GM19438 (cell line): Measurements from ENCODE around the gene GIMAP1.

ENCODE experiments used
- ATAC-seq: cut with Tn5 transposase; IDR thresholded peaks from one replicate; pipeline ENCODE4 v1.9.1; 2021; ENCODE audit warnings: low read depth; ENCODE audit not compliant: unreplicated experiment

GIMAP1 gene

DNA sequence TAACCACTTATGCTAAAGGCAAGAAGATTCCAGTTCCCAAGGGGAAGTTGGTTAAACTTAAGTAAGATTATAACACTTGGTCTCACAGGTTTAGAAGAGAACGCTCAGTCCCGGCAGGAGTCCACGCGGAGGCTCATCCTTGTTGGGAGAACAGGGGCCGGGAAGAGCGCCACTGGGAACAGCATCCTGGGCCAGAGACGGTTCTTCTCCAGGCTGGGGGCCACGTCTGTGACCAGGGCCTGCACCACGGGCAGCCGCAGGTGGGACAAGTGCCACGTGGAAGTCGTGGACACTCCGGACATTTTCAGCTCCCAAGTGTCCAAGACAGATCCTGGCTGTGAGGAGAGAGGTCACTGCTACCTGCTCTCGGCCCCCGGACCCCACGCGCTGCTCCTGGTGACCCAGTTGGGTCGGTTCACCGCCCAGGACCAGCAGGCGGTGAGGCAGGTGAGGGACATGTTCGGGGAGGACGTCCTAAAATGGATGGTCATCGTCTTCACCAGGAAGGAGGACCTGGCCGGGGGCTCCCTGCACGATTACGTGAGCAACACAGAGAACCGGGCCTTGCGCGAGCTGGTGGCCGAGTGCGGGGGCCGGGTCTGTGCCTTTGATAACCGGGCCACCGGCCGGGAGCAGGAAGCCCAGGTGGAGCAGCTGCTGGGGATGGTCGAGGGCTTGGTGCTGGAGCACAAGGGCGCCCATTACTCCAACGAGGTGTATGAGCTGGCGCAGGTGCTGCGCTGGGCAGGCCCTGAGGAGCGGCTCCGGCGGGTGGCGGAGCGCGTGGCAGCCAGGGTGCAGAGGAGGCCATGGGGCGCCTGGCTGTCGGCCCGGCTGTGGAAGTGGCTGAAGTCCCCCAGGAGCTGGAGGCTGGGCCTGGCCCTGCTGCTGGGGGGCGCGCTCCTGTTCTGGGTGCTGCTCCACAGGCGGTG lies 3.8 kb downstream of the GIMAP1 start:
- no peak for ATAC-seq

DNA sequence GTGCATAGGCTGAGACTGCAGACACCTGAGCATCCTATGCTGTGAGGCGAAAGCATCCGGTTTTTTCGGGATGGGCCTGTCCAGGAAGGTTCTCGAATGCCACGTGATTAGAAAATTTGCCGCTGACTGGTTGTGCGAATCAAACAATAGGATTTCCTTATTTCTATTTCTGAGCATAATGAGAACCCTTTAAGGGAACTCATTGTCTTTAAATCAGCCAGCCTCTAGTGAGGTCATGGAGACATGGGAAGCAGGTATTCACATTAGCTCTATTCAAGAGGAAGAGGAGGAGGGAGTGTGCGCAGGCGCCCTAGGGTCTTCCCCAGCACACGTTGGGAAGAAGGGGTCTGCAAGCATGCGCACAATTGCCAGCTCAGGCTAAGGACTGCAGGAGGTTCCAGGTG lies 5.6 kb downstream of the GIMAP1 start:
- ATAC-seq, result no peak

DNA sequence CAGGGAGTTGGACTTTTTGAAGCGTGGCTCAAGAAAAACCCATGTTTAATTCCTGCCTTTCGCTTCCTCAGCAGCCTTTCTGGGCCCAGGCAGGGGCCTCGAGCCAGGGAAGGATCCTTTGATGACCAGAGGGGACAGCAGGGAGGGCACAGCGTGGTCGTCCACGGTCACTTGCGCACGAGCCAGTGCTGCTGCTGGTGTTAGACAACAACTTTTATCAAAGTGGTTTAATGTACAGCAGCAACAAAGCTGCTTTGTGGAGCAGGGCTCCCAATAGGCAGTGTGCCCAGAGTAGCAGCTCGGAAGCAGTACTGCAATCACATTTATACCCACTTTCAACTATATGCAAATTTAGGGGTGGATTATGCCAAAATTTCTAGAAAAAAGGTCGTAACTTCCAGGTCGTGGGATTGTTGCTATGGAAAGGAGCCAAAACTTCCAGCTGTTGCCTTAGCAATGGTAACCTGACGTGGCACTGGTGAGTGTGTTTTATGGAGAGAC lies 6.1 kb downstream of the GIMAP1 start:
- no peak for ATAC-seq

DNA sequence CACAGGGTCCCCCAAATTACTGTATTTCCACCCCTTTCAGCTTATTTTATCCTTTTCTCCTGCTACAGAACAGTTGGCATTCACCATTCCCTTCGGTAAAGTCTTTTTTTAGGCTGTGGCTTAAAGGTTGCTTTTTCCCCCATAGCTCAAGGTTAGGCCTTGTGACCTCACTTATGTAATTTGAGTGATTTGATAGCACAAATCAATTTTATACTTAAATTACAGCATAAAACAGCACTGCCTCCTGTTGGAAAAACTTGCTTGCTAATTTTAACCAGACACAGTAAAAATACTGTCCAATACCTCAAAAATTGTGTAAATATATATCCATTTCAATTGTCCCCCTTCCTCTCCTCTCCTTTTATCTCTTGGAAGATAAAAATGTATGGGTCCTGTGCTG lies 7.1 kb downstream of the GIMAP1 start:
- ATAC-seq, result no peak

DNA sequence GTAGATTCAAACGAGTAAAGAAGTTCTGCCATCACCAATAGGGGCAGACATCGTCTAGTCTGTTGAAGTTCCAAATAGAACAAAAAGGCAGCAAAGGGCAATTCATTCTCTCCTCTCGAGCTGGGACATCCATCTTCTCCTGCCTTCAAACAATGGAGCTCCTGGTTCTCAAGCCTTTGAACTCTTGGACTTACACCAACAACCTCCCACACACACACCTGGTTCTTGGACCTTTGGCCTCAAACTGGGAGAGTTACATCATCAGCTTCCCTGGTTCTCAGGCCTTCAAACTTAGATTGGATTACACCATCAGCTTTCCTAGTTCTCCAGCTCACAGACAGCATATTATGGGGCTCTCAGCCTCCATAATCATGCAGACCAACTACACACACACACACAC lies 11.0 kb downstream of the GIMAP1 start:
- ATAC-seq, result no peak

DNA sequence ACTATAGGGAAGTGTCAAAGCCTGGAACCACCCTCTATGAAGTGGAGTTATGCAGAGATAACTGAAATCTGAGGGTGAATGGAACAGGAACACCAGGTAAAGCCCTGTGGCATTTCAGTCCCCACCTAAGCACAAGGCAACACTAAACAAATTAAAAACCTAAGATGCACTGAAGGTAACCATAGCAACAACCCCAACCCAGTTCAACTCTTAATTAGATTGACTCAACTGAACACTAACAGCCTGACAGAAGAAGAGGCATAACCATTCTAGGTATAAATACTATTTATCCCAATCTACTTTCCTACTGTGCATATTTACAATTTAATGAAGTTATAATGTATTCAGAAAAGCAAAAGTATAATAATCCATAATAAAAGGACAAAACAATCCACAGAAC lies 11.6 kb downstream of the GIMAP1 start:
- ATAC-seq, result no peak

DNA sequence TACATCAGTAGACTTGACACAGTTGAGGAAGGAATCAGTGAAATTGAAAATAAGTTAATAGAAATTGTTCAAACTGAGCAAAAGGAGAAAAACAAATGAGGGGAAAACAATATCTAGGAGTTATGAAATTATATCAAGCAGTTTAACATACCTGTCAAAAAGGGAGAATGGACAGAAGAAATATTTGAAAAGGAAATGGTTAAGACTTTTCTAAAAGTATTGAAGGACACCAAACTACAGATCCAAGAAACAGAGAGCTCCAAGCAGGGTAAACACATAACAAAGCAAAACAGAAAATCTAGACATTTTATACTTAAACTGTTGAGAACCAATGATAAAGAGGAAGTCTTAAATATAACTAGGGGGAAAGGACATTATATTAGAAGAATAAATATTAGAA lies 12.2 kb downstream of the GIMAP1 start:
- no peak for ATAC-seq

DNA sequence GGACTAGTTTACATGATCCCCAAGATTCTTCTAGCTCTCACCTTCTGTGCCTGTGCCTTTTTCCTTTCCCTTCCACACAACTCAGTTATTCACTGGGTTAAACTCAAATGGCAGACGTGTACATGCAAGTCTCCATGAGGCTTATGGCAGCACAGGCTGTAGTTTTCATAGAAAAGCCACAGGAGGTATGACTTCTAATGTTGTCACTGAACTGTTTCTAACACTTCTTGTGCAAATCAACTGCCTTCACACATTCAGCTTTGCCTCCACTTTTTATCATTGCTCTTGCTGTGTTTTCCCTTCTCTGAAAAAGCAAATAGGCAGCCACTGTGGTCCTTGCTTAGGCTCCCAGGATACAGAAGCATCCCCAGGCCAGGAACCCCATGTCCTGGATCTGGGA lies 15.5 kb downstream of the GIMAP1 start:
- ATAC-seq, result no peak

DNA sequence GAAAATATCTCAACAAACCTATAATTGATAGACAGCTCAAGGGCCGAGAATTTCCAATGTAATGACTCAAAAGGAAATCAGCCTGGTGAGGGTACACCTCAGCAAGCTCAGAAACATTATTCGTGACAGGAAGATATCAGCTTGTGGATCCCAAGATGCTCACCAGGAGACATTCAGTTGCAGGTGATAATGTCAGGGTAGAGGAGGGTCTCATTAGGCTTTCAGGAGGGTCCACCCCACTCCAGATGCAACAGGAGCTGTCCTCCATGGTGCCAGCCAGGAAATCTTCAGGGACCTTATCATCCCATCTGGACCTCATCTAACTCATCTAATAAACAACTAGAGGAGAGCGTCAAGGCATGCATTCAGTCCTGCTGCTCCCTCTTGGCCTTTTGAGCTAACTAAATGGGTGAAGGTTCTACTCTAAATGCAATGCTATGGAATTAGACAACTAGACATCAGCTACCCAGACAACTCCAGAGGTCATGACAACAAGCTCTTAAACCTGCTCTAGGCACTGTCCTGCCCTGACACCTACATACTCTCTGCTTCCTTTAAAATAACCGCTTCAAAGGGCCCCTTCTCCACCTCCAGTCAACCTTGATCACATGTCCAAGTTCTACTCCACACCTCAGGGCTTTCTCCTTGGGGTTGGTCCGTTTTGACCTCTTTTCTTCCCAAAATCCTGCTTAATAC lies 16.5 kb downstream of the GIMAP1 start:
- ATAC-seq, result no peak

DNA sequence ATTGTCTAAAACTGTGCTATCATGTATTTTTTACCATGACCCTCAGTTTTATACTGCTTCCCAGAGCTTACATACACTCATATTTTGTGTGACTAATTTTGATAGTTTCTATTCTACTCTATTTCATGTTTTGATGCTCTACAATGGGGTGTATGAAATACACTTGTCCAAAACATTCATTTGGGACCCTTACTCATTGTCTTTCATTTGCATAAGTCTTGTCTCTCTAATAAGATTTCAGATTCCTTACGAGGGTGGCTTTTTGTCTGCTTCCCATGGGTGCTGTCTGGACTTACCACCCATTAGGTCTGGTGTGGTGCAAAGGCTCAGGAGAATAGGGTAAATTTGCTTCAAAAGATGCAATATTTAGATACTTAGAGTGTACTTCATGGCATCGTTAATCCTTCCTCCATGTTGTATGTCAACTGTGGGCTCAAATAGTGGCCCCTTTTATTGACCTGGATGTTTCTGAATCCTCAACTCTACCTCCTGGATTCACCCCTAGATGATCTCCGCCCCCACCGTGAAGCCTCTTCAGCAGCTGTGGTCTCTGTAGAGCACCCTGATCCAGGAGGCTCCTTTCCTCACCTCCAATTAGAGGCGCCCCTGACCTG lies 17.2 kb downstream of the GIMAP1 start:
- no peak for ATAC-seq

DNA sequence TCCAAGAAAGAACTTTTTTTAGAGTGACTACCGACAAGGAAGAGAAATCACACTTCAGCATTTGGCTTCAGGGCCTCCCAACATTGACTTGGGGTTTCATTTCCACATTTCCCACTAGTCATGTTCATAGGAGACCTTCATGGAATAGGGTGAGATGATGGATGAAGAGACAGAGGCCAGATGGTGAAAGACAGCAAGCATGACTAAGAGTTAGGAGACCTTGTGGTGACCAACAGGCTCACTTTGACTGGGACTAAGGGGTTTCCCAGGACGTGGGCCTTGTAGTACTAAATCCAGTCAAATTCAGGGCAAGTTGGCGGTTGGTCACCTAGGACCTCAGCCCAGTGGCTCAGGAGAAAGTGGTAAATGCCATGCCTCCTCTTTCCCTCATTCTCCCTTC lies 17.8 kb downstream of the GIMAP1 start:
- no peak for ATAC-seq

DNA sequence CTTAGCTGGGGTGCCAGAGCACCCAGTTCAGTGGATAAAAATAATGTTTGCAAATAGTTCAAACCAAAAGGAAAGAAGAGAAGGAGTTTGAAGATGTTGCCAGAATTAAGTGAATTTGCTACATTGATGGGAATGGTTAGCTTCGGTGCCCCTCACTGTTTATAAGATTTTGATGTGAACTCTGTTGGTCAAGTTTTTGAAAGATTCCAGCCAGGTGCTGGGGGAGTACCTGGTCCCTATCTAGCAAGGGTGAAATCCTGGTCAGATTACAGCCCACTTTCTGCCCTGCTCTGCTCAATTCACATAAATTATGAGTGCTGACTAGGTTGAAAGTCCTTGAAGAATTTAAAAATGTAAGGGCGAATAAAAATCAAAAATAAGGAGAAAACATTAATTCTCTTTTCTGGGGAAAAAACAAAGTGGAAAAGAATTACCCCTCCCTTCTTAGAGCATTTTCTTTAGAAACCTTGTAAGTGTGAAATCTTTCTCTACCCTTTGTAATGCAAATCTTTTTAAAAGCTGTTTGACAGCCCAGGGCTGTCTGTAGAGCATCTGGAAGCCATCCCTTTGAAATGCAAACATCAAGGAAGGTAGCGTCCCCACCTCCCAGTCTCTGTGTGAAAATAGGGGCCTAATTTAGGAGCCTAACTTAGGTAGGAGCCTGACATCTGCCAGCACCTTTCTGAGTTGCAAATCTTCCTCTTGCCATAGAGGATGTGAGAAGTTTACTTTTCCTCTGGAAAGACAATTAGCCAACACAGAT lies 19.4 kb downstream of the GIMAP1 start:
- no peak for ATAC-seq

DNA sequence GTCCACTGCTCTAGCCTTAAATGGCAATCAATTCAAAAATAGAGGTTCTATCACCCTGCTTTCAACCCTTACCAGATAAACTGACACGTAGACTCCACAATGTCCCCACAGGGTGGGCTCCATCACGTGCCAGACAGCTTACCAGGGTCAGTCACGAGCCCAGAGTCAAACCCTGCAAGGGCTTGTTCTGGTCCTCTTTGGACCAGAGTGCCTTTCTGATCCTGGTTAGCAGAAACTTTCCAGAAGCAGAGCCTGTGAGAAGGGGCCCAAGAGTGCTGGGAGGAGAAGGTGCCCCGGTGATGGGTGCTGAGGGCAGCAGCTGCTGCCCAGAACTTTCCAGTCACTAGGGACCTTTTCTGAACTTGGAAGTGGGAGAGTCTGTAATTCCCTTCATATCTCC lies 20.5 kb downstream of the GIMAP1 start:
- no peak for ATAC-seq

DNA sequence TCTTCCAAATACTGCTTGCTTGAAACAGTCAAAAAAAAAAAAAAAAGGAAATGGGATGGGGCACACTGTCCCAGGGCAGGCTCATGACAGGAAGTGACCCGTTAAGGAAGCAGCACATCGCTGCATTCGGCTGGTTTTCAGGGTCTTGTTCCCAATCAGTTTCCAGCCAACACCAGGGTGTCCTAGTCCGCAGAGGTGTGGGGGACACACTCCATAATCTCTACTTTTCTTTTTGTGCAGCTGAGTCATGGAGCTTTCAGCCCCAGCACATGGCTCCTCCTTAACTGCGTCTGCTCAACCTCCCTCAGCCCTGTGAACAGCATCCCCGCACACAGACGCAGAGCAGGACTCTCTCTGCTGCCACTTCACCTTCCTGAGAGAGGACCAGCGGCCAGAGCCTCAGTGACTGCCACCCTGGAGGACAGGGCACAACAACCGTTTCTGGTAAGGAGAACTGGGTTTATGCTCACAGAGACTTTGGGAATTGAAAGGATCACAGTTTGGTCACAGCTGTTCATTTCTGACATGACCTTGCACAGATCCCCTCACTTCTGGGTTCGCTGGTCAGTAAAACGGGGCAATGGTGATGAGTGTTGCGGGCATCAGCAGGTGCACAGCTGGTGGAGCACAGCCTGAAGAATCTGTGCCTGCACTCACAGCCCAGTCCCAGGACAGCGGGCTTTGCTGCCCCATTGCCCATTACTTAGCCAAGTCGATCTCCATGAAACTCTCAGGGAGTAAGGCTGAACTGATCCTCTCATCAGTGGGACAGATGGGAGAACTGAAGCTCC lies 21.0 kb downstream of the GIMAP1 start, which contains the start of gene GIMAP5:
GIMAP5 (plus strand) TSS at position 154 of the 791 bp plus-strand sequence. CDS start 3,467 bp downstream, outside the sequence.
- peak; percentile 72 for ATAC-seq

DNA sequence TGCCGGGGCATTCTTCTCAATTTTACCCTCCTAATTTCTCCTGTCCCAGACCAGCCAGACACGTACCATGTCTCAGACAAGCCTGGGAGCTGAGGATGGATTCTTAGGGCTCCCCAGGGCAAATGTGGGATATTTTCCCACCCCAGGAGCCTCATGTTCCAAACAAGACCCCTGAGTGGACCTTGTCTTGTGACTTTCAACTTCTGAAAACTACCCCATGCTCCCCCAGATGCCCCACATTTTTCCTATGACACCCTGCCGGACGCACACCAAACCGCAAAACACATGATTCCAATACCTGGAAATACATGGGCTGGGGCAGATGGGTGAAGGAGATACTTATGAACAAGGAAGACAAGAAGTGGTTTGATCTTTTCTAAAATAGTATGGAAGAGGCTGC lies 21.7 kb downstream of the GIMAP1 start:
- no peak for ATAC-seq

DNA sequence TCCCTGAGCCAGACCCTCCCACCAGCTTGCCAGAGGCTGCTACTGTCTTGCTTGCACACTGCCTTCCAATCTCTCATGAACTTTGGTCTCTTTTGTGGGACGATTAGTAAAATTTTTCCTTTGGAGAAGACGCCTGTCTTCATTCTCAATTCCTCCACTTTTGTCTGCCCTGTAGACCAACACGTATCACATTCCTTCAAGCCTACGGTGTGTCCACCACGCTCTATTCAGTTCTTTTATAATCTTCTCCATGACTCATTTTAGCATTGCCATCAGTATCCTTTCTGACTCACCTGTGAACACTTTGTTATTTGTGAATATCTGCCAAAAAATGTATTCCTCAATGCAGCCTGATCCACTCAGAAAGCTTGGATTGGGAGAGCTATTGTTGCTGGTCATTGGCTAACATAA lies 22.2 kb downstream of the GIMAP1 start:
- no peak for ATAC-seq

DNA sequence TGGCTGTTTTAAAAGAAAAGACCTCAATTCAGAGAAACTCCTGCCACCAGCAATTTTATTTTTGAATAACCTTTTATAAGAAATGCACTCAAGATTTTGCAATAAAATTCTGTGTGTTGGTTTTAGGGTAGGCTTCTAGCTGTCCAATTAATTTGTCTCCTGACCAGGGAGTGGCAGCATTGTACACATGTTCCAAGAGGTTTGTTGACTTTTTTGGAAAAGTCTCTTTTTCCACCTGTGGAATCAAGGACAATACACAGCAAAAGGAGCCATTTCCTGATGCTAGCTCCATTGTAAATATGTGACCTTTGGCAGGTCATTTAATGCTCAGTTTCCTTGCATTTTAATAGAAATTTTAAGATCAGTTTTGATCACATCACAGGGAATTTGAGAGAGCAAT lies 22.6 kb downstream of the GIMAP1 start:
- ATAC-seq, result no peak

DNA sequence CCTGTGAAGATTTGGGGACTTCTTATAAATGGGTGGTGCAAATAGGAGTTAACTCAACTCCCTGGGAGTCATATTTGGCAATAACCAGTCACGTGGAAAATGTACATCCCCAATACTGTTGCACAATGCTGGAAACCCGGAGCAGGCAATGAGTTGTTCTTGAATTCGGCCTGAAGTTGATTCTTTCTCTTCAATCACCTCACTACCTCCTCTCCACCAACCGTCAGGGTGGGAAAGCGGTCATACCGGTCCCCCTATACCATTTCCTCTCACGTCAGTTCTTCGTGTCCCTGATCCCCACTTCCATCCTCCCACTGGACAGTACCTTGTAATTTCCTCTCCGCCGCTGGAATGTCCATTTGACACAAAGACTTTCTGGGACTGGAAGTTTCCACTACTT lies 23.6 kb downstream of the GIMAP1 start:
- ATAC-seq, result no peak

DNA sequence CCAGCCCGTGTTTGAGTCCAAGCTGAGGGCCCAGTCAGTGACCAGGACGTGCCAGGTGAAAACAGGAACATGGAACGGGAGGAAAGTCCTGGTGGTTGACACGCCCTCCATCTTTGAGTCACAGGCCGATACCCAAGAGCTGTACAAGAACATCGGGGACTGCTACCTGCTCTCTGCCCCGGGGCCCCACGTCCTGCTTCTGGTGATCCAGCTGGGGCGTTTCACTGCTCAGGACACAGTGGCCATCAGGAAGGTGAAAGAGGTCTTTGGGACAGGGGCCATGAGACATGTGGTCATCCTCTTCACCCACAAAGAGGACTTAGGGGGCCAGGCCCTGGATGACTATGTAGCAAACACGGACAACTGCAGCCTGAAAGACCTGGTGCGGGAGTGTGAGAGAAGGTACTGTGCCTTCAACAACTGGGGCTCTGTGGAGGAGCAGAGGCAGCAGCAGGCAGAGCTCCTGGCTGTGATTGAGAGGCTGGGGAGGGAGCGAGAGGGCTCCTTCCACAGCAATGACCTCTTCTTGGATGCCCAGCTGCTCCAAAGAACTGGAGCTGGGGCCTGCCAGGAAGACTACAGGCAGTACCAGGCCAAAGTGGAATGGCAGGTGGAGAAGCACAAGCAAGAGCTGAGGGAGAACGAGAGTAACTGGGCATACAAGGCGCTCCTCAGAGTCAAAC lies 26.0 kb downstream of the GIMAP1 start:
- no peak for ATAC-seq
